GM12865 (cell line): ENCODE data around the gene ADAMTS6.

Experiments
- DNase-seq: peaks from one replicate; pipeline ENCODE4 v3.0.0; 2010; ENCODE audit warnings: low read depth
- H3K4me3 ChIP-seq: 2 replicates; pipeline ENCODE4 v1.5.1; 2011; ENCODE audit warnings: mild to moderate bottlenecking, low read depth, low read length, control low read depth
- TF ChIP-seq, protein P1 (sequence below): IDR thresholded peaks from 2 replicates; pipeline ENCODE4 v1.5.1; 2011; ENCODE audit warnings: low read length, control low read depth, low read depth, inconsistent platforms; ENCODE audit not compliant: insufficient read depth; ENCODE audit errors: missing control alignments

ADAMTS6 gene

GRCh38 chr5:65197531-65198455, 283.9 kb downstream of the ADAMTS6 start:
- no peak for DNase-seq
- TF ChIP-seq, protein P1, sequence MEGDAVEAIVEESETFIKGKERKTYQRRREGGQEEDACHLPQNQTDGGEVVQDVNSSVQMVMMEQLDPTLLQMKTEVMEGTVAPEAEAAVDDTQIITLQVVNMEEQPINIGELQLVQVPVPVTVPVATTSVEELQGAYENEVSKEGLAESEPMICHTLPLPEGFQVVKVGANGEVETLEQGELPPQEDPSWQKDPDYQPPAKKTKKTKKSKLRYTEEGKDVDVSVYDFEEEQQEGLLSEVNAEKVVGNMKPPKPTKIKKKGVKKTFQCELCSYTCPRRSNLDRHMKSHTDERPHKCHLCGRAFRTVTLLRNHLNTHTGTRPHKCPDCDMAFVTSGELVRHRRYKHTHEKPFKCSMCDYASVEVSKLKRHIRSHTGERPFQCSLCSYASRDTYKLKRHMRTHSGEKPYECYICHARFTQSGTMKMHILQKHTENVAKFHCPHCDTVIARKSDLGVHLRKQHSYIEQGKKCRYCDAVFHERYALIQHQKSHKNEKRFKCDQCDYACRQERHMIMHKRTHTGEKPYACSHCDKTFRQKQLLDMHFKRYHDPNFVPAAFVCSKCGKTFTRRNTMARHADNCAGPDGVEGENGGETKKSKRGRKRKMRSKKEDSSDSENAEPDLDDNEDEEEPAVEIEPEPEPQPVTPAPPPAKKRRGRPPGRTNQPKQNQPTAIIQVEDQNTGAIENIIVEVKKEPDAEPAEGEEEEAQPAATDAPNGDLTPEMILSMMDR: no peak
- H3K4me3 ChIP-seq: no peak overlapping the region

DNA sequence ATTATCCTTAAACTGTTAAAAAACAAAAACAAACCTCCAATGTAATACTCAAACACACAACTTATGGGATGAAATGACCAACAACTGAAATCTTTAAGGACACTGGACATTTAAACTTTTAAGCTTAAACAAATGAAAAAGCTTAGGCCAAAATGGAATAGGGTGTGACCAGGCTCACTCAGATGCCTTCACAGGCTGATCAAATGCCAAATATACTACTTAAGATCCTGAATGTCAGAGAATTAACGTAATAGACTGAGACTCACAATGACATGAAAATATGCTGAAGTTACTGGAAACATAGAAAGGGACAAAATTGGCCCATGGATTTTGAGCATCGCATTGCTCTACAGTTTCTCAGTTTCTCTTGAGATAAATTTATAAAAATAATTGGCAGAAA, 286.8 kb downstream of the ADAMTS6 start:
- no peak overlapping the region for H3K4me3 ChIP-seq
- TF ChIP-seq, protein P1: no peak
- DNase-seq: no peak

DNA sequence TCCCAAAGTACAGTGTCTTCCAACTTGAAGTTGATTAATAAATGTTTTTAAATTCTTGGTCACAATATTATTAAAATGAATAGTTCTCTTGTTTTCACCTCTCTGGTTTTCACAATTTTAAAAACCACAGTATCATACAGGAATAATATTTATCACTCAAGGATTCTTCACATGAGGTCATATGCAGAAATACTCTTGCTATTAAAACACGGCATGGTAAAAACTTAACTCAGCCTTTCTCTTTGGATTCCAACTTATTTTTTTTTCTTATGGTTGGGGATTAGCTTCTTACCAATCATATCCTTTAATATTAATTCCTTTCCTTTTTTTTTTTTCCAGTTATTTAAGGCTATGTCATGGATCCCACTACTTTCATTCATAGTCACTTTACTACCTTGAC, 289.4 kb downstream of the ADAMTS6 start:
- TF ChIP-seq, protein P1: no peak
- H3K4me3 ChIP-seq: no peak overlapping the region
- no peak for DNase-seq

GRCh38 chr5:65191554-65192135, 290.1 kb downstream of the ADAMTS6 start:
- no peak overlapping the region for H3K4me3 ChIP-seq
- TF ChIP-seq, protein P1: no peak
- no peak for DNase-seq

GRCh38 chr5:65190328-65191053, 291.2 kb downstream of the ADAMTS6 start:
- no peak overlapping the region for H3K4me3 ChIP-seq
- DNase-seq: peak; percentile 54
- TF ChIP-seq, protein P1: no peak

DNA sequence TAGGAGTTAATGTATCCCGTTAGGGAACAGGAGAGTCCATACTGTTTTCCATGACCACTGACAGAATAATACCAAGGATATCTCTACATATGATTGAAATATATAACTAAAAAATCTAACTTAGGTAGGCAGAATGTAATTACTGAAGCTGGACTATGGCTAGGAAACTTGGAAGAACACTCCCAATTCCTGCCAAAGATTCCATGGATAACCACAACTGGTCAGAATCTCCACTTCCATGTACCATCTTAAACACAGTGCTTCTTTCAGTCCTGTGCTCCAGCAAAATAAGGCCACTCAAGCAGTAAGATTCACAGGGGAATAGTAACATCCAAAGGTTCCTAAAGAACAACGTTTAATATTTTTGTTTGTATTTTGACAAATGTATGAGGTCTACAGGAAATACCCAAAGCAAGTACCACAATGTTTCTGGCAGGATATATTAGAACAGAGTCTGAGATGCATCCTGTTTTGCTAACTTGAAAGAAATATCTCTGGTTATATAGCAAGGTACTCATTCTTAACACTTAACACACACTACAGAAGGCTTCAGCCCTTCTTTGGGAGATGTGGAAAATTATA, 295.0 kb downstream of the ADAMTS6 start:
- TF ChIP-seq, protein P1: no peak
- no peak for DNase-seq
- no peak overlapping the region for H3K4me3 ChIP-seq
